ENCODE measurements around the gene C6orf89. TPM values are rescaled to one million over a fixed set of nuclear protein-coding genes. Genes with fewer than 3 reads are reported as not detected.

C6orf89 gene
- total RNA-seq, 2 experiments from 2014 or later: 24.7 to 29.8 TPM

DNA sequence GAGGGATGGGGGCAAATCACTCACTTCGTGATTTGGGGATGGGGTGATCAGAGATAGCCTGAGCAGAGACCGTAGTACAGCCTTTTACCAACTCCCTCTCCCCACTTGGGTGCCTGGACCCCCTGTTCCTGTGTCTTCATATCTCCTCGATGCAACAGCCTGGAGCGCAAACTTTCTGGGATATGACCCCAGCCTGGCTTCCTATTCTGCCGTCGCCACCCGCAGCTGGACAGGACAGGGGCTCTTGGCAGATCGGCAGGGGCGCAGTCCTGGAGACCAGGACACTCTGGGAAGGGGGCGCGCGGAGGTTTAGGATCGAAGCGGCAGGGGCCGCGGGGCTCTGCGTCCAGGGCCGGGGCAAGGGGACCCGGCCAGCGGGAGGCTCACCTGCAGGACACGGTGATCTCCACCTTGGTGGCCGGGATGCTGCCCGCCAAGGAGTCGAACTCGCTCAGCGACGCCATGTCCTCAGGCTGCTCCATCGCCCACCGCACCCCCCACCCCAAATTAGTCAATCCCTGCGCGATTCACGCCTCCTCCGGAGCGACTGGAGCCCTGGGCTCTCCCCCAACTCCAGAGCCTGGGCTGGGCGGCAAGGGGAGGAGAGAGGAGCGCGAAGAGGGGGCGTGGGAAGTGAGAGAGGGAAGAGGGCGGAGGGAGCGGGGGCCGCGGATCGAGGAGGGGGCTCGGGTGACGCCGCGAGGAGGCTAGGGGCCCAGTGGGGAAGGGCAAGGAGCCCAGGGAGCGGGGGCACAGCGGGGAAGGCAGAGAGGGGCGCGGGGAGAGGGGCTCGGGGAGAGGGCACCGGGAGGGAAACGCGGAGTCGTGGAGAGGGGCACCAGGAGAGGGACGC, 46.6 kb upstream of the C6orf89 start, which contains the start of gene CPNE5:
Gene CPNE5 (minus strand): TSS at position 549 of the 853 bp plus-strand sequence. CDS start 67 bp downstream, at position 482.
- no peak for DNase-seq
- H3K27ac Mint-ChIP-seq: no peak within 1 kb of the TSS

DNA sequence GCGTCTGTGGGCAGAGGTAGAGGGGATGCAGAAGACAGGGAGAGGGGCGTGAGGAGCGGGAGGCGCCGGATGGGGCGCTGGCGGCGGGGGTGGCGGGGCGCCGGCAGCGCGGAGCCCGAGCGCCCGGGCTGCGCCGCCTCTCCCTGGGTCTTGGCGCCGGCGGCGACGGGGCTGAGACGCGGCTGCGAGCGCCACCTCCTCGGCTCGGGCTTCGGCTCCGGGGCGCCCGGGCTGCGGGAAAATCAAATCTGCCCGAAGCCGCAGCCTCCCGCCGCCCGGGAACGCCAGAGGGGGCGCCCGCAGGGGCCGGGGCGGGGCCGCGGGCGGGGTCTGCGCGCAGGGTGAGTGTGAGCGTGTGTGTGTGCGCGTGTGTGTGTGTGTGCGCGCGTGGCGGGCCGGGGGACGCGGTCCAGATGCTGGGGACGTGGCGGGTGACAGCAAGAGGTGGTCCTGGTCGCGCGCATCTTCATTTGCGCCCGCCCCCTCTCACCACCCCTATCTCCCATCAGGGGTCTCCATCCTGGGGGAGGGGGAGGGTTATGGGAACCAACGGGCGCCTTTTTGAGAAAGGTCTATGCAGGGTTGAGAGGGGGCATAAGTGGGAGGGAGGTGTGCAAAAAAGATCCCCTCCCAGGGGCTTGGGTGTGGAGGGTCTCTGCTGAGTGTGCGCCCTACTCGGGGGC, 45.9 kb upstream of the C6orf89 start:
- DNase-seq (peak; percentile 24), ATAC-seq (peak; percentile 70)
- no peak for TF ChIP-seq CTCF (IDR thresholded peaks at IDR 0.05)
- Mint-ChIP-seq H3K4me3 (peak overlapping the region; percentile 65), H3K4me1 (ENCODE audit: low read depth) (peaks cover 9% of the 10 kb centered on the region), H3K9me3 (no peaks in the 10 kb centered on the region), H3K27me3 (peaks cover 29% of the 10 kb centered on the region), H3K27ac (no peak overlapping the region), H3K36me3 (ENCODE audit: low read depth) (no peaks in the 10 kb centered on the region)
- CTCF ChIA-PET: interaction anchor here (3.0 kb wide), 1 partner anchor 12 kb away, joined by 16 read pairs; no protein-coding TSS in a partner anchor
- intact Hi-C loops (cut with micrococcal nuclease): no loop called here
- POLR2A ChIA-PET: no interaction called here

More for the DNA sequence above, 46.6 kb upstream of the C6orf89 start, which contains the start of gene CPNE5:
- ChIA-PET POLR2A (interaction anchor here (3.4 kb wide), 1 partner anchor 11 kb away, joined by 13 read pairs; no protein-coding TSS in a partner anchor), CTCF (interaction anchor here (3.6 kb wide), 1 partner anchor 13 kb away, joined by 20 read pairs; no protein-coding TSS in a partner anchor)
- Mint-ChIP-seq H3K27me3 (peaks cover 29% of the 10 kb centered on the region), H3K4me3 (peak within 1 kb of the TSS; percentile 65), H3K36me3 (ENCODE audit: low read depth) (no peaks in the 10 kb centered on the region), H3K9me3 (no peaks in the 10 kb centered on the region), H3K4me1 (ENCODE audit: low read depth) (peaks cover 9% of the 10 kb centered on the region)
- no peak for TF ChIP-seq CTCF (IDR thresholded peaks at IDR 0.05)
- intact Hi-C loops (cut with micrococcal nuclease): no loop called here
- peak; percentile 22 for ATAC-seq

- DNase-seq (peak; percentile 45), ATAC-seq (peak; percentile 32)
- no peak for TF ChIP-seq CTCF (IDR thresholded peaks at IDR 0.05)
- H3K27ac Mint-ChIP-seq: no peak overlapping the region
- H3K4me3 Mint-ChIP-seq: peak overlapping the region; percentile 65
- no peaks in the 10 kb centered on the region for H3K36me3 Mint-ChIP-seq (ENCODE audit: low read depth)
- ChIA-PET POLR2A (no interaction called here), CTCF (interaction anchor here (1.0 to 3.0 kb wide), 4 partner anchors 9 to 75 kb away, joined by 3 to 16 read pairs (median 5); no protein-coding TSS in a partner anchor)
- intact Hi-C loops (cut with micrococcal nuclease): no loop called here
- peaks cover 29% of the 10 kb centered on the region for H3K27me3 Mint-ChIP-seq
- H3K9me3 Mint-ChIP-seq: no peaks in the 10 kb centered on the region
- peaks cover 9% of the 10 kb centered on the region for H3K4me1 Mint-ChIP-seq (ENCODE audit: low read depth)
Observed at GRCh38 chr6:36840432-36841403, 45.0 kb upstream of the C6orf89 start.

DNA sequence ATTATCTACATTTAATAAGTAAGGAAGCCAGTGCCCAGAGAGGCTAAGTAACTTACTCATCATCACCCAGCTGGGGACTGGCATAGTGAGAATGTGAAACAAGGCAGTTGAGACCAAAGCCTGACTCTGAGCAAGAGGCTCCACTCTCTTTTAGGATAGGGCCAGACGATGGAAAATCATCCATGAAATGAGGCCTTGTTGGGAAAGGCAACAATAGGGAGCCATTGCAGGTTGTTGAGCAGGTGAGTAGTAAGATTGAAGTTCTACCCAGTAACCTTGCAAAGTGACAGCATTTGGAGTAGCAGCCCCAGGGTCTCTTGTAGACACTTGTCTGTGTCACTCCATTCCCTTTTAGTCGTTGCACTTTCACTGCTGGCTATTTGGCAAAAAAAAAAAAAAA, 44.0 kb upstream of the C6orf89 start:
- POLR2A ChIA-PET: no interaction called here
- Mint-ChIP-seq H3K36me3 (ENCODE audit: low read depth) (no peaks in the 10 kb centered on the region), H3K4me3 (no peak overlapping the region), H3K9me3 (no peaks in the 10 kb centered on the region), H3K27ac (no peak overlapping the region), H3K4me1 (ENCODE audit: low read depth) (peaks cover 9% of the 10 kb centered on the region), H3K27me3 (peaks cover 25% of the 10 kb centered on the region)
- CTCF ChIA-PET: interaction anchor here (1.1 to 3.0 kb wide), 2 partner anchors 10 to 76 kb away, joined by 4 to 16 read pairs; no protein-coding TSS in a partner anchor
- no peak for ATAC-seq
- TF ChIP-seq CTCF (IDR thresholded peaks at IDR 0.05): no peak
- no peak for DNase-seq
- intact Hi-C loops (cut with micrococcal nuclease): no loop called here

Measured in activated CD8-positive, alpha-beta T cell treated with anti-CD3 and anti-CD28 coated beads for 36 hours (primary cell).